Common myeloid progenitor, CD34-positive (primary cell): ENCODE data around the gene DGCR6L.
"Not testable (repeated sequence)": the region's sequence is repeated elsewhere in the genome, so short reads cannot be mapped to it uniquely, and the experiment has no call there.

Experiments
- CTCF ChIA-PET: fragments of 350-600 bp; sonication (Branson Sonifier 250); formaldehyde crosslinking; loops from one replicate; lab custom pipeline; 2021; ENCODE audit warnings: antibody characterized with exemption; lab: Charles Lee
- POLR2A ChIA-PET: fragments of 350-600 bp; sonication (Branson Sonifier 250); formaldehyde crosslinking; loops from one replicate; lab custom pipeline; 2021; ENCODE audit warnings: antibody characterized with exemption; lab: Charles Lee
- DNase-seq, 3 donors: peaks; one replicate each; pipeline versions ENCODE4 v3.0.0 to v3.0.0-alpha.2; 2013
- H3K27ac ChIP-seq, 2 experiments: 1 replicate in 1 of 2; 2 replicates in 1 of 2; pipeline ENCODE4 v1.7.0; 2013; ENCODE audit warnings: inconsistent platforms in 2 of 2, low read length in 2 of 2, mild to moderate bottlenecking in 2 of 2, low read depth in 1 of 2, moderate library complexity in 1 of 2; ENCODE audit not compliant: severe bottlenecking in 2 of 2, insufficient read depth in 1 of 2, poor library complexity in 1 of 2
- H3K27me3 ChIP-seq, 5 experiments: replicated peaks in 2 of 5; 1 replicate in 3 of 5; 2 replicates in 2 of 5; pipeline versions ENCODE4 v1.6.1 to v1.7.0; 2013; ENCODE audit warnings: low read length in 4 of 5, mild to moderate bottlenecking in 2 of 5, moderate library complexity in 2 of 5, inconsistent platforms in 1 of 5; ENCODE audit not compliant: insufficient read depth in 5 of 5, control insufficient read depth in 4 of 5
- H3K36me3 ChIP-seq, 4 experiments: 1 replicate in 2 of 4; 2 replicates in 2 of 4; pipeline versions ENCODE4 v1.6.1 to v1.7.0; 2013; ENCODE audit warnings: low read length in 3 of 4, control low read depth in 1 of 4, mild to moderate bottlenecking in 1 of 4; ENCODE audit not compliant: control insufficient read depth in 4 of 4, insufficient read depth in 4 of 4
- H3K4me1 ChIP-seq, 4 experiments: 1 replicate in 3 of 4; 2 replicates in 1 of 4; pipeline versions ENCODE4 v1.6.1 to v1.7.1; 2013; ENCODE audit warnings: low read length in 3 of 4, mild to moderate bottlenecking in 3 of 4, control low read depth in 1 of 4, inconsistent platforms in 1 of 4, moderate library complexity in 1 of 4; ENCODE audit not compliant: control insufficient read depth in 4 of 4, insufficient read depth in 4 of 4; ENCODE audit errors: control extremely low read depth in 1 of 4
- H3K4me3 ChIP-seq, 7 experiments: 1 replicate in 4 of 7; 2 replicates in 3 of 7; pipeline versions ENCODE4 v1.5.1 to v1.7.0; 2013; ENCODE audit warnings: mild to moderate bottlenecking in 7 of 7, low read length in 6 of 7, moderate library complexity in 6 of 7, inconsistent platforms in 2 of 7, low read depth in 2 of 7, control low read depth in 1 of 7; ENCODE audit not compliant: insufficient read depth in 4 of 7, control insufficient read depth in 1 of 7; ENCODE audit errors: extremely low read depth in 1 of 7
- H3K9me3 ChIP-seq, 5 experiments: 1 replicate in 4 of 5; 2 replicates in 1 of 5; pipeline versions ENCODE4 v1.6.1 to v1.7.1; 2013; ENCODE audit warnings: low read length in 4 of 5, mild to moderate bottlenecking in 2 of 5, inconsistent platforms in 1 of 5, low read depth in 1 of 5, moderate library complexity in 1 of 5; ENCODE audit not compliant: control insufficient read depth in 4 of 5, insufficient read depth in 2 of 5; ENCODE audit errors: control extremely low read depth in 1 of 5
- WGBS: methylation state at CpG from one replicate; pipeline ENCODE4 v1.1.5; 2013; ENCODE audit not compliant: insufficient coverage; 5-methylcytosine and 5-hydroxymethylcytosine counted together

The DGCR6L gene

DNA sequence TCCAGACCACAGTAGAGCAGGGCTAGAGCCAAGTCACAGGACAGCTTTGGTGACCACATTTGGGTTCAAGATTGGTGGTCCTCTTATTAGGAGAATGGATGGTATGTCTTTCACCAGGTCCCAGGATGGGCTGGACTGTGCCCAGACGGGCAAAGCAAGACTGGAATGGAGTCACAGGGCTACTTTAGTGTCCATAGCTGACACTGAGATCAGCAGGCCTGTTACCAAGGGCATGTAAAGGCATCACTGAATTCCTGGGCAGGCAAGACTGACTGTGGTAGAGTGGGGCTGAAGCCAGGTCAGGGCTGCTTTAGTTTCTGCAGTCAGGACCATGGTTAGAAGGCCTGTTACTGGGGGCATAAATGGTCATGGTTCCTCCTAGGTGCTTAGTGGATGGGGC lies 6.1 kb upstream of the DGCR6L start:
- 100% methylated on average over 1 of the region's 1 CpG for WGBS
- POLR2A ChIA-PET, H3K4me1 ChIP-seq, H3K36me3 ChIP-seq, CTCF ChIA-PET, DNase-seq, H3K9me3 ChIP-seq, H3K27ac ChIP-seq, H3K27me3 ChIP-seq, H3K4me3 ChIP-seq: not testable (repeated sequence)

DNA sequence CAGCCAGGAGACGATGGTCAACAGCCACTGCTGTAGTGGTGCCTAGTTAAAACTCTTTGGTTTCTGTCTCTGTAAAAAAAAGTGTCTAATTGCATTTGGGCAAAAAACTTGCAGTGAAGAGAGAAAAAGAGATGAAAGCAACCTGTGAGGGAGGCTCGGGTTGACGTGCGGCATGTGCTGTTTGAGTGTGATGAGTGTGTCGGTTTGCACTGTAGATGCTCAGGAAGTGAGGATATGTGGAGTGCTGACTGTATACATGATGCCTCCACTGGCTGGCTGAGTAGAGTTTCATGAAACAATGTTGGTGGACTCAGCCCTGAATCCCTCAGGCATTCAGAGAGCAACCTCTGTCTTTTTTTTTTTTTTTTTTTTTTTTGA lies 4.3 kb upstream of the DGCR6L start:
- CTCF ChIA-PET = interaction anchor here (1.1 kb wide), 1 partner anchor 12 kb away, joined by 3 read pairs; no protein-coding TSS in a partner anchor
- Histone ChIP-seq H3K9me3 (no peaks in the 10 kb centered on the region), H3K4me3 (no peak overlapping the region), H3K4me1 (peaks cover 0 to 18% (median 15%) of the 10 kb centered on the region in 4 experiments), H3K27me3 (no peaks in the 10 kb centered on the region), H3K27ac (no peak overlapping the region), H3K36me3 (no peaks in the 10 kb centered on the region)
- POLR2A ChIA-PET = no interaction called here
- no peak for DNase-seq
- 95% methylated on average over 5 of the region's 5 CpGs for WGBS

DNA sequence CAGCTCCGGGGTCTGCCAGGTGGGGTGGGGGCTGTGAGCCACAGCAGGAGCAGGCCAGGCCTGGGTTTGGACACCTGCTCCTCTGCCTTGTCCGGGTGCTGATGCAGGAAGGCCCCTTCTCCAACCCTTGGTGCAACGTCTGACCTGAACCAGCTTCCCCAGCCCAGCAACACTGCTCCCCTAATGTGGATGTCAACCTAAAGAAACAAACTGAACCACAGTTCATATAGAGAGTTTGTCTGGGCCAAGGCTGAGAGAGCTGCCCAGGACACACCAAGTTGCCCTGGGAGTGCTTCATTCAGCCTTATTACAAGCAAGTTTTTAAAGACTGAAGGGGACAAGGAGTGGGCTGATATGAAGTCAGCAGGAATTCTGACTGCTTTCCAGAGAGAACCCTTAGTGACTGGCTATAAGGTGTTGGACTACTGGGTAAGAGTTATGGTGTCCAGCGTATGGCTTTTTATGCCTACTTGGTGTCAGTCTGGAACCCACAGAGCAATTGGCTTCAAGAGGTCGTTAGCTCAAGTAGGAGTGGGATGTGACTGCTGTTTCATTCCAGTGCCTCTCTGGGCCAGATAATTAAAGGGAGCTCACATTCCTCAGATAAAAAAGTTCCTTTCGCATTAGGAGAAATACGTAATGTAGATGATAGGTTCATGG lies 1.8 kb upstream of the DGCR6L start:
- WGBS = 95% methylated on average over 2 of the region's 7 CpGs
- H3K9me3 ChIP-seq, CTCF ChIA-PET, DNase-seq, H3K27me3 ChIP-seq, H3K27ac ChIP-seq, POLR2A ChIA-PET, H3K36me3 ChIP-seq, H3K4me3 ChIP-seq: not testable (repeated sequence)
- peaks cover 0 to 30% (median 26%) of the 10 kb centered on the region in 4 experiments for H3K4me1 ChIP-seq

- Histone ChIP-seq H3K4me3 (peak overlapping the region; percentile 66 to 89 (median 80)), H3K4me1 (peaks cover 0 to 32% (median 26%) of the 10 kb centered on the region in 4 experiments), H3K27ac (peak overlapping the region in 1 of 2 experiments; percentile 86)
- CTCF ChIA-PET, H3K27me3 ChIP-seq, POLR2A ChIA-PET, H3K36me3 ChIP-seq, H3K9me3 ChIP-seq: not testable (repeated sequence)
- DNase-seq = peak in 1 of 3 donors; percentile 24
- WGBS = 55% methylated on average over 17 of the region's 20 CpGs
These were observed 1.0 kb upstream of the DGCR6L start for GRCh38 chr22:20320659-20321551.

- H3K27me3 ChIP-seq = no peaks in the 10 kb centered on the region
- POLR2A ChIA-PET = no interaction called here
- peak overlapping the region; percentile 66 to 89 (median 80) for H3K4me3 ChIP-seq
- CTCF ChIA-PET = interaction anchor here (0.9 to 1.1 kb wide), 2 partner anchors 24 to 74 kb away, joined by 3 read pairs; no protein-coding TSS in a partner anchor
- peaks cover 0 to 32% (median 26%) of the 10 kb centered on the region in 4 experiments for H3K4me1 ChIP-seq
- peak in 1 of 3 donors; percentile 14 for DNase-seq
- no peaks in the 10 kb centered on the region for H3K9me3 ChIP-seq
- H3K27ac ChIP-seq = peak overlapping the region in 1 of 2 experiments; percentile 86
- WGBS = 11% methylated on average over 23 of the region's 32 CpGs
- H3K36me3 ChIP-seq = peaks cover 0 to 7% (median 0%) of the 10 kb centered on the region in 4 experiments
These were observed 667 bp downstream of the DGCR6L start for GRCh38 chr22:20319041-20319744.

DNA sequence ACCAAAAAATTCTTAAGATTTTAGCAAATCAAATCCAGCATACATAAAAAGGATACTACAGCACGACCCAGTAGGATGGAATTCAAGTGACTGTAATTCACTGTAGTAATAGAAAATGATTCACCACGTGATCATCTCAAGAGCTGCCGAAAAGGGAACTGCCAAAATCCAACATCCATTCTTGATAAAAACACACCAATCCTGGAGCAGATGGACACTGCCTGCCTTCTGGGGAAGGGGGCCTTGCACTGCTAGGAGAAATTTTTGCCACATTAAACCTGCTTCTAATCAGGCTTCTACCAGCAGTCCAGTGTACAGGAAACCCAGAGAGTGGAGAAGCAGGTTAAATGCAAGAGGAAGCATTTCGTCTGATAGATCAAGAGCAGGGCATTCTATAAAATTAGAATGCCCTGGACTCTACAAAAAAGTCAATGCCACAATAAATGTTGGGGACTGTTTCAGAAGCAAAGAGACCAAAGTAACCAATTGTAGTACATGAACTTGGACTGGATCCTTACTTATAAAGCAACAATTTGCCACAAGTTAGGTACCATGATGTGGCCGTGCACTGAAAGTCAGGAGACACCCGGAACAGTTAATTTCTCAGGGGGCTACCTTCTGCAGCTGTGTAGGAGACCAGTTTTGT lies 1.7 kb downstream of the DGCR6L start:
- H3K9me3 ChIP-seq, H3K27me3 ChIP-seq, POLR2A ChIA-PET, H3K27ac ChIP-seq, H3K36me3 ChIP-seq: not testable (repeated sequence)
- peak in 2 of 3 donors; percentile 44 to 52 for DNase-seq
- WGBS = 89% methylated on average over 3 of the region's 6 CpGs
- Histone ChIP-seq H3K4me3 (peak overlapping the region in 3 of 7 experiments; percentile 1 to 3 (median 2)), H3K4me1 (peaks cover 0 to 32% (median 26%) of the 10 kb centered on the region in 4 experiments)
- CTCF ChIA-PET = interaction anchor here (1.3 kb wide), 1 partner anchor 161 kb away, joined by 3 read pairs; no protein-coding TSS in a partner anchor
